WTC11 (cell line): ENCODE results near the gene RP2. TPM values are rescaled to one million over a fixed set of nuclear protein-coding genes. Genes with fewer than 3 reads are reported as not detected.

Source experiments
- ATAC-seq: fragments of 200-7000 bp; cut with Tn5 transposase; 2 replicates; pipeline ENCODE4 v1.10.0; 2021; ENCODE audit warnings: mild to moderate bottlenecking, moderate library complexity
- CTCF ChIA-PET: fragments of 300-600 bp; sonication (Branson Sonifier 250); formaldehyde crosslinking; loops from one replicate; lab custom pipeline; 2021; ENCODE audit warnings: antibody characterized with exemption; lab: Charles Lee
- POLR2A ChIA-PET: fragments of 350-600 bp; sonication (Branson Sonifier 250); formaldehyde crosslinking; loops from one replicate; lab custom pipeline; 2021; ENCODE audit warnings: antibody characterized with exemption; lab: Charles Lee
- DNase-seq: peaks from one replicate; pipeline ENCODE4 v3.0.0; 2021; ENCODE audit warnings: low spot score
- H3K27ac Mint-ChIP-seq: 2 replicates; pipeline ENCODE4 v1.8.0; 2021; ENCODE audit warnings: mixed read lengths
- H3K27me3 Mint-ChIP-seq: 2 replicates; pipeline ENCODE4 v1.8.0; 2021; ENCODE audit warnings: low read depth, mild to moderate bottlenecking, moderate library complexity, mixed read lengths
- H3K36me3 Mint-ChIP-seq: 2 replicates; pipeline ENCODE4 v1.8.0; 2021; ENCODE audit warnings: mixed read lengths
- H3K4me1 Mint-ChIP-seq: 2 replicates; pipeline ENCODE4 v1.8.0; 2022; ENCODE audit warnings: mixed read lengths
- H3K4me3 Mint-ChIP-seq: 2 replicates; pipeline ENCODE4 v1.8.0; 2021; ENCODE audit warnings: mild to moderate bottlenecking, moderate library complexity, mixed read lengths
- H3K9me3 Mint-ChIP-seq: 2 replicates; pipeline ENCODE4 v1.8.0; 2021; ENCODE audit warnings: mixed read lengths
- AFF4 ChIP-seq: sonication (generic); formaldehyde crosslinking; IDR thresholded peaks from 2 replicates; pipeline ENCODE4 v1.8.1; 2023; ENCODE audit warnings: mild to moderate bottlenecking, missing genetic modification reagents, borderline replicate concordance
- E2F4 ChIP-seq: sonication (generic); formaldehyde crosslinking; IDR thresholded peaks from 2 replicates; pipeline ENCODE4 v1.8.1; 2022; ENCODE audit warnings: low read depth, mild to moderate bottlenecking, moderate library complexity, missing genetic modification reagents, borderline replicate concordance
- ERG ChIP-seq: fragments of 250-450 bp; sonication (Bioruptor Pico); IDR thresholded peaks from 2 replicates; pipeline ENCODE4 v1.8.0; 2021; ENCODE audit warnings: mild to moderate bottlenecking
- ESRRA ChIP-seq: sonication (generic); formaldehyde crosslinking; IDR thresholded peaks from 2 replicates; pipeline ENCODE4 v1.8.1; 2022; ENCODE audit warnings: mild to moderate bottlenecking, missing genetic modification reagents, borderline replicate concordance
- GRHL2 ChIP-seq: fragments of 250-450 bp; sonication (Bioruptor Pico); IDR thresholded peaks from 2 replicates; pipeline ENCODE4 v1.8.0; 2022; ENCODE audit warnings: mild to moderate bottlenecking, moderate library complexity; ENCODE audit not compliant: insufficient replicate concordance, severe bottlenecking
- NFATC4 ChIP-seq: fragments of 250-450 bp; sonication (Bioruptor Pico); IDR thresholded peaks from 2 replicates; pipeline ENCODE4 v1.9.0; 2021; ENCODE audit warnings: mild to moderate bottlenecking
- NFYB ChIP-seq: sonication (generic); formaldehyde crosslinking; conservative IDR thresholded peaks from 2 replicates; pipeline ENCODE4 v1.8.0; 2022; ENCODE audit warnings: low read depth, missing genetic modification reagents
- NR3C1 ChIP-seq: sonication (generic); formaldehyde crosslinking; conservative IDR thresholded peaks from 2 replicates; pipeline ENCODE4 v1.8.1; 2023; ENCODE audit warnings: low read depth, mild to moderate bottlenecking, missing genetic modification reagents
- PRRX2 ChIP-seq: fragments of 250-450 bp; sonication (Bioruptor Pico); IDR thresholded peaks from 2 replicates; pipeline ENCODE4 v1.8.0; 2021; ENCODE audit warnings: mild to moderate bottlenecking
- SMAD4 ChIP-seq: sonication (generic); formaldehyde crosslinking; IDR thresholded peaks from 2 replicates; pipeline ENCODE4 v1.8.0; 2022; ENCODE audit warnings: mild to moderate bottlenecking, missing genetic modification reagents
- SOX15 ChIP-seq: fragments of 250-450 bp; sonication (Bioruptor Pico); IDR thresholded peaks from 2 replicates; pipeline ENCODE4 v1.9.0; 2021; ENCODE audit warnings: mild to moderate bottlenecking
- SP1 ChIP-seq: sonication (generic); formaldehyde crosslinking; conservative IDR thresholded peaks from 2 replicates; pipeline ENCODE4 v1.8.1; 2022; ENCODE audit warnings: missing genetic modification reagents
- TEAD4 ChIP-seq: sonication (generic); formaldehyde crosslinking; IDR thresholded peaks from 2 replicates; pipeline ENCODE4 v1.8.0; 2022; ENCODE audit warnings: mild to moderate bottlenecking, missing genetic modification reagents
- USF1 ChIP-seq: sonication (generic); formaldehyde crosslinking; IDR thresholded peaks from 2 replicates; pipeline ENCODE4 v1.8.0; 2022; ENCODE audit warnings: mild to moderate bottlenecking, missing genetic modification reagents
- ZBTB21 ChIP-seq: sonication (generic); formaldehyde crosslinking; IDR thresholded peaks from 2 replicates; pipeline ENCODE4 v1.8.1; 2023; ENCODE audit warnings: mild to moderate bottlenecking, missing genetic modification reagents, borderline replicate concordance
- ZBTB43 ChIP-seq: sonication (generic); formaldehyde crosslinking; IDR thresholded peaks from 2 replicates; pipeline ENCODE4 v1.8.1; 2023; ENCODE audit warnings: mild to moderate bottlenecking, missing genetic modification reagents
- ZNF121 ChIP-seq: sonication (generic); formaldehyde crosslinking; IDR thresholded peaks from 2 replicates; pipeline ENCODE4 v1.8.0; 2023; ENCODE audit warnings: missing genetic modification reagents
- ZNF138 ChIP-seq: sonication (generic); formaldehyde crosslinking; conservative IDR thresholded peaks from 2 replicates; pipeline ENCODE4 v1.8.1; 2022; ENCODE audit warnings: mild to moderate bottlenecking, moderate library complexity, missing genetic modification reagents
- ZNF219 ChIP-seq: sonication (generic); formaldehyde crosslinking; IDR thresholded peaks from 2 replicates; pipeline ENCODE4 v1.8.0; 2023; ENCODE audit warnings: missing genetic modification reagents, mild to moderate bottlenecking, borderline replicate concordance
- ZNF416 ChIP-seq: fragments of 250-450 bp; sonication (Bioruptor Pico); IDR thresholded peaks from 2 replicates; pipeline ENCODE4 v1.9.0; 2021; ENCODE audit warnings: mild to moderate bottlenecking, inconsistent platforms
- total RNA-seq: library from RNA; stranded (reverse); gene quantifications from 3 replicates; pipeline ENCODE4 v1.2.3, GENCODE V29; 2021
- TF ChIP-seq, protein P1 (sequence below): sonication (generic); formaldehyde crosslinking; conservative IDR thresholded peaks from 2 replicates; pipeline ENCODE4 v1.8.1; 2023; ENCODE audit warnings: mild to moderate bottlenecking, low read depth, missing genetic modification reagents, moderate library complexity
- TF ChIP-seq, protein P2 (sequence below): fragments of 250-450 bp; sonication (Bioruptor Pico); IDR thresholded peaks from 2 replicates; pipeline ENCODE4 v2.1.2; 2022; ENCODE audit warnings: mild to moderate bottlenecking, moderate library complexity

The RP2 gene
- total RNA-seq, 1 experiment from 2014 or later, result 6.9 TPM

DNA sequence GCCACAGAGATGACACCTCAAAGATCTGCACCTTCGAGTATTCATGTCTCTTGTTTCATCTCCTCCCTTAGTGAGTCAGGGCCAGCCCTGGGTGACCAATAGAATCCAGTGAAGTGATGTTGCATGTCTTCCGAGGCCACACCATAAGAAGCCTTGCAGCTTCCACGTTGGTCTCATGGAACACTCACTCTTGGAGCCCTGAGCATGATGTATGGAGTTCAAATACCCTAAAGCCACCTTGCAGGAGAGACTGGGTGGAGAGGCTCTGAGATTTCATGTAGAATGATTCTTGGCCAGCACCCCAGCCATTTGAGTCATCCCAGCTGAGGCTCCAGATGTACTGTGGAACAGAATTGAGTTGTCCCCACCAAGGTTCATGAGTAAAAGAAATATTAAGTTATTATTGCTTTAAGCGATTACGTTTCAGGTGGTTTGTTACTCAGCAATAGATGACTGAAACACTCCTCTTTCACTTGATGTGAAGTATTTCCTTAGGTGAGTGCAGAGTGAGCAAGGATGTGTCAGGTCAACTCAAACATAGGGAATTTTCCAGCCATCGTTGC lies 5.0 kb upstream of the RP2 start (continued):
- TF ChIP-seq, protein P1, sequence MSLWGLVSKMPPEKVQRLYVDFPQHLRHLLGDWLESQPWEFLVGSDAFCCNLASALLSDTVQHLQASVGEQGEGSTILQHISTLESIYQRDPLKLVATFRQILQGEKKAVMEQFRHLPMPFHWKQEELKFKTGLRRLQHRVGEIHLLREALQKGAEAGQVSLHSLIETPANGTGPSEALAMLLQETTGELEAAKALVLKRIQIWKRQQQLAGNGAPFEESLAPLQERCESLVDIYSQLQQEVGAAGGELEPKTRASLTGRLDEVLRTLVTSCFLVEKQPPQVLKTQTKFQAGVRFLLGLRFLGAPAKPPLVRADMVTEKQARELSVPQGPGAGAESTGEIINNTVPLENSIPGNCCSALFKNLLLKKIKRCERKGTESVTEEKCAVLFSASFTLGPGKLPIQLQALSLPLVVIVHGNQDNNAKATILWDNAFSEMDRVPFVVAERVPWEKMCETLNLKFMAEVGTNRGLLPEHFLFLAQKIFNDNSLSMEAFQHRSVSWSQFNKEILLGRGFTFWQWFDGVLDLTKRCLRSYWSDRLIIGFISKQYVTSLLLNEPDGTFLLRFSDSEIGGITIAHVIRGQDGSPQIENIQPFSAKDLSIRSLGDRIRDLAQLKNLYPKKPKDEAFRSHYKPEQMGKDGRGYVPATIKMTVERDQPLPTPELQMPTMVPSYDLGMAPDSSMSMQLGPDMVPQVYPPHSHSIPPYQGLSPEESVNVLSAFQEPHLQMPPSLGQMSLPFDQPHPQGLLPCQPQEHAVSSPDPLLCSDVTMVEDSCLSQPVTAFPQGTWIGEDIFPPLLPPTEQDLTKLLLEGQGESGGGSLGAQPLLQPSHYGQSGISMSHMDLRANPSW (CRISPR knock-in tag), result no peak
- TF ChIP-seq ZNF121 (CRISPR knock-in tag), result no peak
- TF ChIP-seq GRHL2 (CRISPR knock-in tag), result no peak
- TF ChIP-seq PRRX2 (CRISPR knock-in tag), result no peak
- no peak for TF ChIP-seq ZBTB43 (CRISPR knock-in tag)
- no peak for TF ChIP-seq ZNF138 (CRISPR knock-in tag)
- TF ChIP-seq USF1 (CRISPR knock-in tag), result no peak
- TF ChIP-seq, all 79 proteins: peak for 0

DNA sequence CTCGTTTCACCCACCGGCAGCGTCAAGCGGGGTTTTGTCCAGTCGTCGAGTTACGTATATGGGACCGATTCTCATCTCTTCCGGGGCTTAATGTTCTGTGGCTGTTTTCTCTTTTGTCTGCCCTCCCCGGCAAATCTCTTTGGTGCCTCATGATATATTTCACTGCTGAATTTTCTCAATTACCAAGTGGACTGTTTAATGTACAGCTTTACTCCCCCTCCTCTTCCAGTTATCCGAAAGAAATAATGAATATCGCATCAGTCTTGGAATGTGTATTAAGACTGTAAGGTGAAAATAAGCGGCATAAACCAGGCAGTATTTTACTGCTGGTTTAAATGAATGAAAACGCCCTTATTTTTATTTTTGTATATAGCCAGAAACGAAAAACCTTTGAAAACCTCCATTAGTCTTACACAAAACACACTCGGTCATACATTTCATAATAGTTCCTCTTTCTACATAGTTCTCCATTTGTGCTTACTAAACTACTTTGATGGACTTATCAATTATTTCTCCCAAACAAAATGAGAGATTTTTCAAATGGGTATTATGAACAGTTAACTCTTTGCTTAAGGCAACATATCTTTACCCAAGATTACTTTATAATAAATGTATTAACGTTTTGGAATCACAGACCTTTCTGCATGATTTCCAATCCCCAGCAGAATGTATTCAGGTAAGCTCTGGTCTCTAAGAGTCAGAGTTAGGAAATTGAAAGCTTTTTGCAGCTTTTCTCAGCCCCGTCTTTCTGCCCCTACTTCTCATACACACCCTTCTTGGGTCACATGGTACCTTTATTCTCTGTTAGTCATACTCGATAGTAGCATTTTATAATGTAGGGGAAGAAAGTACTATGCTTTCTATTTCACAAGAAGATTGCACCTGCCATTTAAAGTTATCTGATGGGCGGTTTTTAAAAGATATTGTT lies 979 bp downstream of the RP2 start:
- no peaks in the 10 kb centered on the region for H3K9me3 Mint-ChIP-seq
- H3K4me1 Mint-ChIP-seq, result no peaks in the 10 kb centered on the region
- ATAC-seq (no peak), DNase-seq (no peak)
- 0 out of 2 replicates have a peak, but pooled peaks cover 3% of the 10 kb centered on the region for H3K36me3 Mint-ChIP-seq
- peak overlapping the region; percentile 94 for H3K4me3 Mint-ChIP-seq
- no peaks in the 10 kb centered on the region for H3K27me3 Mint-ChIP-seq
- POLR2A ChIA-PET, result no interaction called here
- CTCF ChIA-PET, result interaction anchor here (1.2 kb wide), 2 partner anchors 66 to 78 kb away, joined by 3 to 7 read pairs; no protein-coding TSS in a partner anchor
- H3K27ac Mint-ChIP-seq, result peak overlapping the region; percentile 60
- TF ChIP-seq NFATC4 (no peak), E2F4 (CRISPR knock-in tag) (no peak), NFYB (no peak), ERG (CRISPR knock-in tag) (no peak), ZBTB21 (CRISPR knock-in tag) (no peak), ZNF416 (CRISPR knock-in tag) (no peak), ZNF219 (CRISPR knock-in tag) (no peak), SMAD4 (CRISPR knock-in tag) (no peak), TEAD4 (no peak), NR3C1 (CRISPR knock-in tag) (no peak), ESRRA (CRISPR knock-in tag) (no peak), SP1 (CRISPR knock-in tag) (no peak), GRHL2 (CRISPR knock-in tag) (no peak), SOX15 (no peak), AFF4 (no peak)
- TF ChIP-seq, protein P2, sequence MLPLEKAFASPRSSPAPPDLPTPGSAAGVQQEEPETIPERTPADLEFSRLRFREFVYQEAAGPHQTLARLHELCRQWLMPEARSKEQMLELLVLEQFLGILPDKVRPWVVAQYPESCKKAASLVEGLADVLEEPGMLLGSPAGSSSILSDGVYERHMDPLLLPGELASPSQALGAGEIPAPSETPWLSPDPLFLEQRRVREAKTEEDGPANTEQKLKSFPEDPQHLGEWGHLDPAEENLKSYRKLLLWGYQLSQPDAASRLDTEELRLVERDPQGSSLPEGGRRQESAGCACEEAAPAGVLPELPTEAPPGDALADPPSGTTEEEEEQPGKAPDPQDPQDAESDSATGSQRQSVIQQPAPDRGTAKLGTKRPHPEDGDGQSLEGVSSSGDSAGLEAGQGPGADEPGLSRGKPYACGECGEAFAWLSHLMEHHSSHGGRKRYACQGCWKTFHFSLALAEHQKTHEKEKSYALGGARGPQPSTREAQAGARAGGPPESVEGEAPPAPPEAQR (CRISPR knock-in tag), result no peak
